HG03159 (cell line): Measurements from ENCODE around the gene SPI1.
"Not testable (repeated sequence)": the region's sequence is repeated elsewhere in the genome, so short reads cannot be mapped to it uniquely, and the experiment has no call there.

Experiments used
- ATAC-seq: cut with Tn5 transposase; IDR thresholded peaks from one replicate; pipeline ENCODE4 v1.9.1; 2021; ENCODE audit warnings: mild to moderate bottlenecking, moderate library complexity; ENCODE audit not compliant: unreplicated experiment

Gene SPI1

GRCh38 chr11:47342854-47343253 lies 35.5 kb downstream of the SPI1 start:
- ATAC-seq, result no peak

GRCh38 chr11:47342036-47342803 lies 36.1 kb downstream of the SPI1 start:
- ATAC-seq, result no peak

- no peak for ATAC-seq
Observed at GRCh38 chr11:47340980-47341775, 37.2 kb downstream of the SPI1 start.

- ATAC-seq, result no peak
Observed at GRCh38 chr11:47340010-47340409, 38.3 kb downstream of the SPI1 start.

- ATAC-seq, result no peak
Observed at GRCh38 chr11:47338396-47339241, 39.7 kb downstream of the SPI1 start.

- ATAC-seq, result no peak
Observed at GRCh38 chr11:47337229-47337924, 41.0 kb downstream of the SPI1 start.

GRCh38 chr11:47336595-47336994 lies 41.8 kb downstream of the SPI1 start:
- no peak for ATAC-seq

- ATAC-seq, result no peak
Observed at GRCh38 chr11:47335733-47336132, 42.6 kb downstream of the SPI1 start.

- ATAC-seq, result not testable (repeated sequence)
Observed at GRCh38 chr11:47334699-47335411, 43.5 kb downstream of the SPI1 start.

- ATAC-seq, result no peak
Observed at GRCh38 chr11:47333886-47334443, 44.4 kb downstream of the SPI1 start.

- ATAC-seq, result no peak
Observed at GRCh38 chr11:47333526-47333845, 44.9 kb downstream of the SPI1 start.

GRCh38 chr11:47332791-47333525 lies 45.4 kb downstream of the SPI1 start:
- no peak for ATAC-seq

- ATAC-seq, result no peak
Observed at GRCh38 chr11:47332303-47332711, 46.0 kb downstream of the SPI1 start.

GRCh38 chr11:47331454-47332302 lies 46.7 kb downstream of the SPI1 start:
- ATAC-seq, result no peak

- no peak for ATAC-seq
Observed at GRCh38 chr11:47329987-47330931, 48.1 kb downstream of the SPI1 start.

GRCh38 chr11:47329431-47329986 lies 48.8 kb downstream of the SPI1 start:
- ATAC-seq, result no peak
